Measurements from ENCODE around the gene ARHGAP26.

GRCh38 chr5:143195491-143195890 is 425.3 kb downstream of the ARHGAP26 start:
- TF ChIP-seq CTCF (IDR thresholded peaks at IDR 0.05; ENCODE audit: extremely low read depth in 1 of 2, insufficient read depth in 1 of 2, low read depth in 1 of 2, low read length in 2 of 2): no peak
- TF ChIP-seq POLR2A (IDR thresholded peaks at IDR 0.05; ENCODE audit: low read depth, low read length): no peak
- no peak for TF ChIP-seq EZH2 (IDR thresholded peaks at IDR 0.05; ENCODE audit: borderline replicate concordance, low read depth, low read length, severe bottlenecking)
